GM18517 (cell line): ENCODE measurements around the gene ZNF821.
"Not testable (repeated sequence)": the region's sequence is repeated elsewhere in the genome, so short reads cannot be mapped to it uniquely, and the experiment has no call there.

Source experiments
- ATAC-seq: cut with Tn5 transposase; IDR thresholded peaks from one replicate; pipeline ENCODE4 v1.9.1; 2021; ENCODE audit warnings: mild to moderate bottlenecking, moderate library complexity; ENCODE audit not compliant: unreplicated experiment

Gene ZNF821

DNA sequence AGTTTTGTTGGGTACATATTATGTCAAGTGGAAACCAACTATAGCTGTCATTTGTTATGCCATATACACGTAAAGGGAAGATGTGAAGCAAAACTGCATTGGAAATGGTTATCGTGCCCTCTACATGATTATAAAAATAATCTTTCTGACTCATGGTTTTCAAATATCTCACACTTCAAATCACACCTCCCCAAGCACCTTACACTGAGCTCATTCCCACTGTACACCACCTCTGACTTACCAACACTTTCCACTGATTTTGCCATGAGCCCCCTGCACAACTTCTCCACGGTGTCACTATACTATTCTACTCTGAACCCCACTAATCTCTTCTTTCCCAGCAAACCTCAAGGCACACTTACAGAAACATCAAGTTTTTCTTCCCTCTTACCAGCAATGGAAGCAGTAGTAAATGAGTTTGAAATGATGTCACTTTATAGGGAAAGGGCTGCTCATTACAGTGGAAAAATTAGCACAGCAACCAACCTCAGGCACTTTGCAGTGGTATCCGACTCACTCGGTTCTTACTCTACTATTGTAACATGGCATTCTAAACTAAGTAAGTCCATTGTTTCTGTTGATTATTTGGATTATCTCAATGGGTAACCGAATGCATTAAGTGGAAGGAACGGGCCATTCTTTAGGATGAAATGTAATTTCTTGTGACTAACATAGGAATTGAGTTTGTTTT is 18.7 kb downstream of the ZNF821 start:
- ATAC-seq, result no peak

DNA sequence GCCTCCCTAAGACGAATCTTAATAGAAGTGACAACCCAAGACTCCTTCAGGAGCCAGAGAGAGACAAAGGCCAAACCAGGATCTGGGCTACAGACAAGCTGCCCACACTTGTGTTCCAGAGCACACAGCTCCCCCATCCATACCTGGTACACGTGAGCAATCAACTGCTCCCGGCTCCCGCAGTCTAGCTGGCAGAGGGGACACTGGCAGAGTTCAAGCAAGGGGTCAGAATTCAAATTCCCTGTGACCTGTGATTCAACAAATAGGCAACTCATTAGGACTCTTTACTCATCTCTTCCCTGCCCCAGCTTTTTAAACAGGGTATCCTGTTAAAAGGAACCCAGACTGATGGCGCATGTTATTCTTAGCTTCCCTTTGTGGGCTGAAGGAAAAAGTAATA is 20.0 kb downstream of the ZNF821 start:
- ATAC-seq, result no peak

DNA sequence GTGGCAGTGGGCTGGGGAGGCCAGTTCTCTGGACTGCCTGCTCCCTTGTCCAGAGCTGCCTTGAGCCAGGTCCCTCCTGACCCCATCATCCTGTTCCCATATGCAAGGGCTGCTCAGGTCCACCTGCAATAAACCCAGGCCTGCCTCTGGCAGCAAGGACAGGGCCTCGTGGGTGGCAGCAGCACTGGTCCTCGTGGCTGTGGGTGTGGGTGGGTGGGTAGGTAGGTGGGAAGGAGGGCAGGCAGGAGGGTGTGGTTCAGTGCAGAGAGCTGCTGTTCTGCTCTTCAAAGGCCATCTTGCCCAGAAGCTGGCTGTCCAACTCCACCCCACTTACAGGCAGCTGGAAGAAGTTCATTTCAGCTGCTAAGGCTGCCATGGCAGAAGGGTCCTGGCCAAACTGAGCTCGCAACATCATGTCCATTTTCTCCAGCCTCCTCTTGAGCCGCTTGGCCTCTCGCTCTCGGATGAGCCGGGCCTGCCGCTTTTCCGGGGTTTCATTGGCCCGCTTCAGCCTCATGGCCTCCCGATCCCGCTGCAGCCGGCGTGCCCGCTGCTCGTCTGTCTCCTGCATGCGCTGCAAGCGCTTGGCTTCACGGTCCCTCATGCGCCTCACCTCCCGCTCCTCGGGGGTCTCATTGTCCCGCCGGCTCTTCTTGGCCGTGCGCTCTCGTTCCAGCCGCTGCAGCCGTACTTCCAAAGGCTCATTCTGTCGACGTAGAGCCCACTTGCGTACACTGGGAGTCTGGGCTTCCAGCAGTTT is 24.0 kb downstream of the ZNF821 start:
- no peak for ATAC-seq

DNA sequence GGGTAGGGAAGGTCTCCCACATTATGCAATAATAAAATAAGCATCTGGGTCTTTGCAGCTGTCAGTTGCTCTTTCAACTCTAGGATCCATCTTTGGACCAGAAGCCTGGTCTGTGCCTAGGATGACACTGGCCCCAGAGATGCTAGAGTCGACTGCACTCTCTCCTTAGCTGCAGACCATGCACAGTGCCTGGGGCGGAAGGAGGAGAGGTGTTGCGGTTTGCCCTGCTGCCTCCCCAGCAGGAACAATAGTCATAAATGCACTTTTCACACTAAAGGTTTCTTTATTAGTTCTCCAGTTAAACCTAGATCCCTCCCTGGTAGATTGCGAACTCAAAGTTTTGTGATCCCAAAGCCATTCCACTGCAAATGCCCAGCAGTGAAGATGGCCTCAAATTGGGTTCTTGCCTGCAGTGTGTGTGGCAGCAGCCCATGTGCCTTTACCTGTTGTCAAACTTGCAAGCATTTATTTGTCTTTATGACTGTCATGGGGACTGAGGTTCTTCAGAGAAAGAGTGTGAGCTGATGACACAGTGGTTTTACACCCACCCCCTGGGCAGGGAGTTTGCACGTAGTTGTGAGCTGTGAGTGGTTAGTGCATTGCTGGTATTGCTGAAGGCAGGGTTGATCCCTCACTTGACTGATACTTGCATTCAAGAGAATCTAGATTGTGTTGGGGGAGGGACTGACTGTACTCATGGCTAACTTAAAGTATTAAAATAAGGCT is 27.9 kb downstream of the ZNF821 start:
- ATAC-seq, result no peak

DNA sequence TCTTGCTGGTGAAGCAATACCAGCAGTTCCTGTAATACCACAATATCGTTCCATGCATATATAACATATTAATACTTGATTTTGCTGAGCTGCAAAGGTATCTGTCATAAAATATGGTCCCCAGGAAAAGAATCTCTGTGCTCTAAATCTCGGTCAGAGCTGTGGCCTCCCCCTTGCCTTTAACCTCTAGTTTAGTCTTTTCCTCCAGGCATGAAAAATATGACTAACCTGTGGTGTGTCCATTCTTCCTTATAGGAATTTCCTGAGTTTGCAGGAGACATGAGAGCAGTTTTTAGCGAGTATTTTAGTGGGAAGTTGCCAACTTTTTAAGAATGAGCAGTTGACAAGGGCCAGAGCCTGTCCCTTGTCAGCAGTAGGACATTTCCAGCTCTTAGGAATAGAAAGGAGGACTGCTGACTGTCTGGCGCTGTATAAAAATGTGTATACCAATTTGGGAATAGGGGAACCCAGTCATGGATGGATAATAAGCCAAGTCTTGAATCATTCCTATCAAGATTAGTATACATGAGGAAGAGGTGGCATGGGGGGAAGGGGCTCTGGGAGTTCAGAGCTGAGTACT is 29.5 kb downstream of the ZNF821 start:
- no peak for ATAC-seq

DNA sequence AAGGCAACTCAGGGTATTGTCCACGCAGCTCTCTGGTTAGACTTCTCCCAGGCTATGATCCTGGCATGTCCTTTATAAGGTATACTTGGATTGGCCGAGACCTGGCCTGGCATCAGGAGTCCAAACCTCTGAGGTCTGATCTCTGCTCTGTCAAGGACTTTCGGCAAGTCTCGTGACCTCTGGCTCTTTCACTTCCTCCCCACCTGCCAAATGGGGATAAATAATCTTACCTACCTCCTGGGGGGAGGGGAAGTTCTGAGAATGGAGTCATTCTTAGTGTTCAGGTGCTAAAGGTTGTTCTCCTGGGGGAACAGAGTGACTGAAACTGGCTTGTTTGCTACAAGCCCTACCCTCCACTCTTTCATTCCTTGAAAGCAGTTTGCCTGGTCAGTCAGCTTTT is 30.6 kb downstream of the ZNF821 start:
- peak; percentile 70 for ATAC-seq

DNA sequence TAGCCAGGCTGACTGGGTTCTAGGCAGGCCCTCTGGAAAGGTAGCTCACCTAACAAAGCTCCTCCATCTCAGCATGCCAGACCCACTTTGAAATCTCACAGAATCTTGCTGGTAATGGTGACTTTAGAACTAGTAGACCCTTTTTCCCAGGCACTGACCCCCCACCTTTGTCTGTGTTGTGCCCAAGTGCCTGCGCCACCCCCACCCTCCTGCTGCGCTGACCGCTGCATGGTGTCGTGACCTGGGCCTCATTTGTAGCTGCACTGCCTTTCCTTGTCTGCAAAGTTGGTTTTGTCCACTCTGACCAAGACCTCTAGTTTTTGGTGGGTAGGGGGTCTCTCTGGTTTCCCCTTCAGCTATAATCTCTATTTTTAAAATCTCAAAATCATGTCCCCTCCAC is 31.4 kb downstream of the ZNF821 start:
- no peak for ATAC-seq

DNA sequence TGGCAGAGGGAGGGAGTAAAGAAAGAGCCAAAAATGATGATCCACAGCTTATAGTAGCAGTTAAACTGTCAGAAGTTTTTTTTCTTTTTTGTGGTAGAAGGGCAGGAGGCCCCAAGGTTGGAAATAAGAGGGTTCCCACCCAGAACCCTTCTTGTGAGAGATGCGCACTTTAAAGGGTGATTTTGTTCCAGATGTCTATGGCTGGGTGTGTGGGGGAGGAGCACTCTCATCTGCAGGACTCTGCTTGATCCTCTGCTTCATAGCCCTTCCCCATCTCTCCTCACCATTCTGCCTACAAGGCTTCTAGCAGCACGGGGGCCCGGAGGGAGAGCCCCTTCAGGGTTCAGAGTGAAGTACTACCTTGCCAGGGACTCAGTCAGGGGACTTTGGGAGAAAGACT is 31.8 kb downstream of the ZNF821 start:
- no peak for ATAC-seq

DNA sequence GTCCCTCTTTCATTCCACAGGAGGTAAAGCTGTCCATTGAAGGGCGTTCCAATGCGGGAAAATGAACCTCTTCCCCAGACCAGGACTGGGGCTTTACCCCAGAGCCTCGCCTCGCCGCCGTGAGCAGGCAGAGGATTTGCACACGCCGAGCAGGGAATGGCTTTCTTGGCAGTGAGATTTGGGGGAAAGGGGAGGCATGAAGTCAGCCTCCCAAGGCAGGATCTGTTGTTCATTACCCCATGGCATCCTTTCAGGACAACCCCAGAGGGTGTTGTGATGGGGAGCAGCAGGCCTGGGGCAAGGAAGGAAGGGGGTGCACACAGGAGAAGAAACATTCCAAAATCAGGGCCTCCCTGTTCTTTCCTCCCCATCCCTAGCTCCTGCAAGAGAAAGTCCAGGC is 32.2 kb downstream of the ZNF821 start:
- ATAC-seq, result no peak

DNA sequence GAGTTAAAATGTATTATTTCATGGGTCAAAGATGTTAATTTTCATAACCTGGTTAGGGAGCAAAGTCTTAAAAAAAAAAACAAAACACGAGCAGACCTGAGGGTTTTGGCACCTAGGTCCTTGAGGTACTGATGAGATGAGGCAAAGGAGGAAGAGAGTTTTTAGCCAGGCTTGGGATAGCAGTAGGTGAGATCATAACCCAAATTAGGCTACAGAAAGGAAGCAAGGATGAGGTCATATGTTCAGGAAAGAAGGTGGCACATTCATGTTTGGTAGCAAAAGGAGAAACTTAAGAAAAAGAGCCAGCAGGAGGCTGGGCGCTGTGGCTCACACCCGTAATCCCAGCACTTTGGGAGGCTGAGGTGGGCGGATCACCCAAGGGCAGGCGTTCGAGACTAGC is 35.4 kb downstream of the ZNF821 start:
- no peak for ATAC-seq

DNA sequence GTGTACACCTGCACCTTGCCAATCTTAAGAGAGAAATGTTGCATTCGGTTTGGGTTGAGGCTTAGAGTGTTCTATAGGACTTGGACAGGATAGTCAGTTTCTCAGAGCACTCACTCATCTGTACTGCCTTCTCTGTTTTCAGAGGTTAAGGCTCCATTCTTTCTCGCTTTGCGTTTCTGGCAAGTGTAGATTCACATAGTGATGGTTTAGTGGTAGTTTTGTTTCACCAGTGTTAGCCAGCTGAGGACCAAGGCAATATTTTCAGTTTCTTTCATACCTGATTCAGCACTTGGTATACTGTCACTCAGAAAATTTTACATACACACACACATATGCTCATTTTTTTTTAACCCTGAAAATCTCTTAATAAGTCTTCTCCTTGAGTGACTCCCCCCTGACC is 36.9 kb downstream of the ZNF821 start:
- no peak for ATAC-seq

DNA sequence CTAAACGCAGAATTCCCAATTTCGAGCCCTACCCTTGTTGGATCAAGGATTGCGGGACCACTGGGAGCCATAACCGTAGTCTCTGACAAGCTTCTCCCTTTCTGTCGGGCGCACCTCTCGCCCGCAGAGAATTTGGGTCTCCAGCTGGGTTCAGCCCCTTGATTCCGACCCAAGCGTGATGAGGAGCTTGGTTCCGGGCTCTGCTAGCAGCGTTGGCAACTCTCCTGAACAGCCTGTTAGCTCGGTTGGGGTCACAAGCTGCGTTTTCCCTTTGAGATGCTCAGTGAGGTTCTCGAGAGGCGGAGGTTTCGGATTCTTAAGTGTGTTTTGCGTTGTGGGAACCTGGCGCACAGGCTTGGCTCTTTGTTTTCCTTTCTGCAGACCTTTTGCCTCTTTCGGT is 37.6 kb downstream of the ZNF821 start:
- ATAC-seq, result no peak

DNA sequence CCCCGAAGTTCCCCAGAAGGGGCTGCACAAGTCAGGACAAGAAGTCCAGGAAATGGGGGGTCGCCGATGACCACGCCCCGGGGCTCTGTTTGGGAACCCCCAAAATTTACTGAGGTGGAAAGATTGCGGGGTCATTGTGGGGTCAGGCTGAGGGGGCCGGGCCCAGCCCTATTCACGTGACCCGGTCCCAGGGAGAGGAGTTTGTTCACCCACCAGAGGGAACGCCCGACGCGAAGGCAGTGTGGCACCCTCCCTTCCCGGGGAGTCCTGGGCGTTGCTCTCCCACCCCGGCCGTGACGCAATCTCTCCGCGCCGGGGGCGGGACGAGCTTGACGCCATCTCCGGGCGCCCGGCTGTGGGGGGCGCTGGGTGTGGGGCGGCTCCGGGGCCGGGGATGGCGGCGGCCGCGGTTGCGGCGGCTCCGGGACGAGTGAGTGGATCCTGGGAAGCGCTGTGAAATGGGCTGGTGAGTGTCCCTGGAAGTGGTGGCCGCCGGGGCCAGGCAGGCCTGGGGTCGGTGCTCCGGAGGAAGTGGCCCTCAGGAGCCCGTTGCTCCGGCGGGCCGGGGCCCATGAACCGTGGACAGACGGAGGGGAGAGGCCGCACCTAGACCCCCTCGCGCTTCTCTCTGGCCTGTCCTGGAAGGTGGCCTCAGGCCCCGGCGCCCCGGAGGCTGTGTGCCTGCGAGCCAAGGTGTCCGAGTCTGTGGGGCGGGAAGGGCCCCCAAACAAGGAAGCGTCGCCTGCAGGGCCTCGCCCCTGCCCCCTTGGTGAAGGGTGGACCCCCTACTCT is 38.1 kb downstream of the ZNF821 start, which contains the start of gene ATXN1L:
Gene ATXN1L (plus strand): TSS at position 338 of the 792 bp plus-strand sequence. CDS start 3,765 bp downstream, outside the sequence.
- ATAC-seq, result peak; percentile 62

DNA sequence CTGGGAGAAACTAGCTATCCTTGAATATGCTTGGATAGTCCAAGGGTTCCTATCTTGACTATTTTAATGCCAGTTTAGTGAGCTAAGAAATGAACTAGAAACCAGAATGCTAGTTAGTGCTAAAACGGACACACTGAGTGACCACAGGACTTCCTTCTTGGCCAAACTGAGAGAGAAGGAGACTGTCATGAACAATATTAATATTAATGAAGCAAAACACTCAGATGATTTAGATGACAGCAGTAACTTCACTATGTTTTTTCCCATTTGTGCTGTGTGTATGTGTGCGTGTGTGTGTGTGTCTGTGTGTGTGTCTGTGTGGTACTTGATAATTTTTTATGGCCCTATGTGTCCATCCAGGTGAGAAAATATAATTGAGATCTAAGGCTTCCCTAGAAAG is 40.4 kb downstream of the ZNF821 start:
- ATAC-seq, result no peak

DNA sequence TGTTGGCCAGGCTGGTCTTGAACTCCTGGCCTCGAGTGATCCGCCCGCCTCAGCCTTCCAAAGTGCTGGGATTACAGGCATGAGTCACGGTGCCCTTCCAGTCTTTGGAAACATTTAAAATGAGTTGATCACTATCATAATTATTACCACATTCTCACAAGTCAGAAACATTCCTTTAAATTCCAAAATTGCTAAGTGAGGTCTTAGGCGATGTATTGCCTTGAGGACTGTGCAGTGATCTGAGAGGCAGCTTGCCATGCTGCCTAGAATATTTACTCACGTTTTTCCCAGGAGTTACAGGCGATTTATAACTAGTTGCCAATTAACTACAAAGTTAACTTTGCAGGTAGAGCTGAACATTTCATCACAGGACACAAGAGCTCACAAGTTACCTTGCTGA is 43.9 kb downstream of the ZNF821 start:
- ATAC-seq, result no peak

DNA sequence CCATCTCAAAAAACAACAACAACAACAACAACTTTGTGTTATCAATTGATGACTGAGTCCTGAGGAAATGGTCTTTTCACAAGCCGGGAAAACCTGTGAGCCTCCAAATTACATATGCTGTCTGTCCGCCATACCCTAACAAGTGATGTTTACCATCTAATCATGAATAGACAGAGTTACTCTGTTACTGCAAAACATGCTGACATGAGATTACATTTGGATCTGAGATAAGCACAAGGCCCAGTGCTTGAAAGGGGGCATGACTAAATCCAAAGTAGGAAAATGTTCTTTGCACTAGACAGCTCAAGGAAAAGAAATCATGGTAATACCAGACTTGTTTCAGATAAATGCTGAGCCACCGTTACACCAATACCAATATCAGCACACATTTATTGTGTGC is 46.8 kb downstream of the ZNF821 start:
- no peak for ATAC-seq

DNA sequence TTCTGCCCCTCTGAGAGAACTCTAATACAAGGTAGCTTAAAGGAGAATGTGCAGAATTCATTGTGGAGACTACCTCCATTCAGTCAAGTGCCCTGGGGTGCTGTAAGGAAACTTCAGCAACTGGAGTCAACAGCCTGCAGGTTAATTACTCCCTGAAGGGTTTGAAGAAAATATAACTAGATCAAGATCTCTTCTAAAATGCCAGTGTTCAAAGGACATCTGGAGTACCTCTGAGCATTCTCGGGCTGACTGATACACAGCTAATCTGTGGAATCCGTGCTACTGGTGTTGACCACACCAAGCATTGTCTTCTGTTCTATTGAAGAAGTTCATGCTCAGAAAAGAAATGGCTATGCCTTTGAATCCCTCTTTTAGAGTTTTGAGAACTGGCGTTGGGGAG is 49.7 kb downstream of the ZNF821 start:
- ATAC-seq, result no peak

DNA sequence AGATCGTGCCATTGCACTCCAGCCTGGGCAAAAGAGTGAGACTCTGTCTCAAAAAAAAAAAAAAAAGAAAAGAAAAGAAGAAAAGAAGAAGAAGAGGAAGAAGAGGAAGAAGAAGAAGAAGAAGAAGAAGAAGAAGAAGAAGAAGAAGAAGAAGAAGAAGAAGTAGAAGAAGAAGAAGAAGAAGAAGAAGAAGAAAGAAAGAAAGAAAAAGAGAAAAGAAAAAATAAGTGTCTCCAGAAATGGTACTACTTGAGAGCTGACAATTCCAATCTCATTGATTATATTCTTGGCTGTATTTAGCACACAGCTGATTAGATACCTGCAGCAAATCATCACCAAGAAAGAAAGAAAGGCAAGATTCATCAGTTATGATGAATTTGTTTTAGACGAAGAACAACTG is 51.9 kb downstream of the ZNF821 start:
- ATAC-seq, result not testable (repeated sequence)

DNA sequence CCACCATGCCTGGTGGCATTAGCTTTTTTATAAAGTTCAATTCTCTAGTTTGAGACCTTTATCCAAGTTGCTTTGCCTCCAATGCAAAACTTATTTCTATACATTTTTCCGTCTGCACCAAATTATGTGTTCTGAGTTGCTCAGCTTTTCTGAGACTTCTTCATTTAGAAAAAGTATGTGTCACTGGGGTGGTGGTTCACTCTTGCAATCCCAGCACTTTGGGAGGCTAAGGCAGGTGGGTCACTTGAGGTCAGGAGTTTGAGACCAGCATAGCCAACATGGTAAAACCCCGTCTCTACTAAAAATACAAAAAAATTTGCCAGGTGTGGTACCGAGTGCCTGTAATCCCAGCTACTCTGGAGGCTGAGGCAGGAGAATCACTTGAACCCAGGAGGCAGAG is 52.3 kb downstream of the ZNF821 start:
- ATAC-seq, result not testable (repeated sequence)

DNA sequence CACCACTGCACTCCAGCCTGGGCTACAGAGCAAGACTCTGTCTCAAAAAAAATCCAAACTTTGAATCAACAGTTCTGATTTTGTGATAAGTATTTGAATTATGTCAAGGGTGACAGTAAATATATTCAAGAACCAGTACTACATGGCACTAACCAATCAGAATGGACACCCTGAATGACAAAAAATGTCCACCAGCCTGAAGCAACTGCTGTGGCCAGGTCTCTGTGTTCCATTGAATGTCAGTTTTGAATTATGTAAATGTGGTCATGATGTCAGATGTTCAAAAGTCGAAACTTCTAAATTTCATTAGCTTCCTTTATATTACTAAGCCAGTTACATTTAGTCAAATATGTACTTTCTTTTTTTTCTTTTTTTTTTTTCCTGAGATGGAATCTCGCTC is 53.6 kb downstream of the ZNF821 start:
- no peak for ATAC-seq

DNA sequence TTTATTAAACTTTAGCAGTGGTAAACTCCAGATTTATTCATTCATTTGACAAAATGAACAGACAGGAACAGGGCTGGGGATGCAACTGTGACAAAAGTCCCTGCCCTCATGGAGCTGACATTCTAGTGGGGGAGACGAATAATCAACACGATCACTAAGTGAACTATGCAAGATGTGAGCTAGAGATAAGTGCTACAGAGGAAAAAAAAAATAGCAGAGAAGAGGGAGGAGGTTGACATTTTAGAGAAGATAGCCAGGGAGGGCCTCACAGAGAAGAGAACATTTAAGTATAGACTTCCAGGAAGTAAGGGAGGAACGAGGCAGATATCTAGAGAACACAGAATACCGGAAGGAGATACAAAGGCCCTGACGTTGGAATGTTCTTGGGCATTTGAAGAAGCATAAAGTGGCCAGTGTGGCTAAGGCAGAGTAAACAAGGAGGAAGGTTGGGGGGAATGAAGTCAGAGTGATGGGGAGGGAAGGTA is 57.4 kb downstream of the ZNF821 start:
- ATAC-seq, result no peak
